GM20431 (cell line): ENCODE data around the gene NCAM2.
"Not testable (repeated sequence)": the region's sequence is repeated elsewhere in the genome, so short reads cannot be mapped to it uniquely, and the experiment has no call there.

Experiments used
- in situ Hi-C: fragments of 300-500 bp; cut with MseI, MboI; formaldehyde crosslinking; loops from one replicate; pipeline ENCODE4 v1.15.0; 2020; ENCODE audit warnings: low sequenced_read_pairs; ENCODE audit not compliant: unreplicated experiment

NCAM2 gene

DNA sequence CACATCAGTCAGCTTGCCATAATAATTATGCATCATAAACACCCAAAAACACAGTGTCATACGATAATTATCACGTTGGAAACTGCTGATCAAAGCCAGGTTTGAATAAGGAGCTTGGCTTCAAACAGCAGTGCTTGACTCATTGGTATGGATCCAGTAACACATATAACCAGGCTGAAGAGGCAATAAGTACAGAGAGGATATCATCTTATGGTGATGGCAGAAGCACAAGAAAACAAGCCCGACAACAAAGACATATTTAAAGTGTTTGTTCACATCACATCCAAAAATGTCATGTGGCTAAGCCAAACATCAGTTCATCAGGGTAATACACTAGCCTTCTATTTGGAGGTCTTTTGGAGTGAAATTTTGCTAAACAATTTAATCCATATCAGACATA lies 389.7 kb downstream of the NCAM2 start:
- in situ Hi-C loops: no loop called here

DNA sequence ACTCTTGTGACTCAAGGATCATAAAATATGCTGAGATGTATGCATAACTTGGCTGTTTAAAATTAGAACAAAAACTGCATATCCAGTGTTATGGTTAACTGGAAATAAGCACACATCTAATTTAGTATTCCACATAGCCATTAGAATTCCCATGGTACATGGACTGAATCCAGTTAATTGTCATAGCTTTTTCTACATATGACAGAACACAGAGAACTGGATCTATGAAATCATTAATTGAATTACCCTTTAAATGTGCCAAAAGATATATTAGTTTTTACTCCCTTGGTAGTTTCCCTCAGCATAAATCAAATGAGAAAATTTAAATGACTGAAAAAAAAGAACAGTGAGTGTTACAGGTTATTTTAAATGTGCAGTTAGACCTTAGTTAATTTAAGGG lies 395.9 kb downstream of the NCAM2 start:
- in situ Hi-C loops: no loop called here

DNA sequence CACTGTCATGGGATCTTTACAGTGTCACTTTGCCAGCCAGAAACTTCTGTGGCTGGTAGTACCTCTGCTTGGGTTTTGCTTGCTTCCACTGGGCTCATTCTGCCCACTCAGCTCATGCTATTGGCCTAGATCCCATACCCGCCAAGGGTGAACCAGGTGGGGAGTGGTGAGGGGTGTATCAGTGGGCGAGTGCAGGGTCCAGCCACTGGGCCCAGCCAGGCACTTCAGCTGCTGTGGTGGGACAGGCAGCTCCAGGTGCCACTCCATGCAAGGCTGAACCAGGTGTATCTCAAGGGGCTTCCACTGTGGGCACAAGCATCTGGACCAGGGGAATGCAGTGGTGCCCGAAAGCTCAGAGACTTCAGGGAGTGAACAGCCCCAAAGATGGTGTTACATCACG lies 398.2 kb downstream of the NCAM2 start:
- in situ Hi-C loops: no loop called here

DNA sequence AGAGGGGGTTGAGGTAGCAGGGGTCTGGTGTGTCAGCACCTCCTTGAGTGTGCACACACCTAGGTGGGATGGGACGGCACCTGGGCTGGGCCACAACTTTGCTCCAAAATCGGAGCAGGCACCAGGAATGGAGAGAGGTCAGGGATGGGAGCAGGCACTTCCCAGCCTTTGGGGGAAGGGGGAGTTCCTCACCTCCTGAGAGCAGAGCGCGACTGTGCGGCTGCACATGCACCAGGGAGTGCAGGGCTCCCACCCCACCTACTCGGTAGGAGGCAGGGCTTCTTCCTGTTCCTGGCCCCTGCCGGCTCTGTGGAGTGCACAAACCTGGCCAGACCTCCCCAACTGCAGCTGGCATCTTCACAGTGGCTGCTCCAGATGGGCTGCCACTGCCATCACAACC lies 399.3 kb downstream of the NCAM2 start:
- in situ Hi-C loops: no loop called here

DNA sequence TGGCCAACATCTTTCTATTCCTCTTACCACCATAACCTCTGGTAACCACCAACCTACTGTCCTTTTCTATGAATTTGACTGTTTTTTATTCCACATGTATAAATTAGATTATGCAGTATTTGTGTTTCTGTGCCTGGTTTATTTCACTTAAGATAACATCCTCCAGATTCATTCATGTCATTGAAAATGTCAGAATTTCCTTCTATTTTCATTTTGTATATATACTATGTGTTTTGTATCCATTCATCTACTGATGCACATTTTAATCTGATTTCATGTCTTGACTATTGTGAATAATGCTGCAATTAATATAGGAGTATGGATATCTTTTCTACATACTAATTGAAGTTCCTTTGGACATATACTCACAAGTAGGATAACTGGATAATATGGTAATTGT lies 403.2 kb downstream of the NCAM2 start:
- in situ Hi-C loops: no loop called here

DNA sequence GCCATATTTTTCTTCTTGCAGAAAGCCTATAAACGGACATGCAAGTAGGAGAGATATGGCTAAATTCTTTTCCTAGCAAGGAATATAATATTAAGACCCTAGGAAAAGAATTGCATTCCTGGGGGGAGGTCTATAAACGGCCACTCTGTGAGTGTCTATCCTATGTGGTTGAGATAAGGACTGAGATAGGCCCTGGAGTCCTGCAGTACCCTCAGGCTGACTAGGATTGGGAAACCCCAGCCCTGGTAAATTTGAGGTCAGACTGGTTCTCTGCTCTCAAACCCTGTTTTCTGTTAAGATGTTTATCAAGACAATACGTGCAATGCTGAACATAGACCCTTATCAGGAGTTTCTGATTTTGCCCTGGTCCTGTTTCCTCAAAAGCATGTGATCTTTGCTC lies 404.0 kb downstream of the NCAM2 start:
- in situ Hi-C loops: not testable (repeated sequence)

DNA sequence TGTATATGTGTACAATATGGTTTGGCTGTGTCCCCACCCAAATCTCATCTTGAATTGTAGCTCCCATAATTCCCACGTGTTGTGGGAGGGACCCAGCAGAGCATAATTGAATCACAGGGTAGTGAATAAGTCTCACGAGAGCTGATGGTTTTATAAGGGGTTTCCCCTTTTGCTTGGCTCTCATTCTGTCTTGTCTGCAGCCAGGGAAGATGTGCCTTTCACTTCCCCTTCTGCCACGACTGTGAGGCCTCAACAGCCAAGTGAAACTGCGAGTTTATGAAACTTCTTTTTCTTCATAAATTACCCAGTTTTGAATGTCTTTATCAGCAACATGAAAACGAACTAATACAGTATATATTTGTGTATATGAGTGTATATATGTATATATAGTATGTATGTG lies 406.1 kb downstream of the NCAM2 start:
- in situ Hi-C loops: not testable (repeated sequence)

DNA sequence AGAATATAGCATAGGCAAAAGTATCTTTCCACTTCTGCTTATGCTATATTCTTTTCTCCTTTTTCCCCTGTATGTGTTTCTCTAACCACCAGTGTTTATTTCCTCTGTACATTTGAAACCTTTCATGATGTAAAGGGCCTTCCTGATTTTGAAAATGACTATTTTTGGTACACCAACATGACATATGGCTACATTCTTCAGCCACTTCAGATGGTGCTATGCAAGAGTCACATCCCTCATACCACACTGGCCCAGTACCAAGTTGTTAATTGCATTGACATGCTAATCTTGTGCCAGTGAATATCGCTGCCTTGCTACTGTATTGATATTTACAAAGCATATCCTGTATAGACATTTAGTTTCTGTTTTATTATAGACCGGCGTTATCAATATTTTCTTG lies 408.7 kb downstream of the NCAM2 start:
- in situ Hi-C loops: no loop called here

DNA sequence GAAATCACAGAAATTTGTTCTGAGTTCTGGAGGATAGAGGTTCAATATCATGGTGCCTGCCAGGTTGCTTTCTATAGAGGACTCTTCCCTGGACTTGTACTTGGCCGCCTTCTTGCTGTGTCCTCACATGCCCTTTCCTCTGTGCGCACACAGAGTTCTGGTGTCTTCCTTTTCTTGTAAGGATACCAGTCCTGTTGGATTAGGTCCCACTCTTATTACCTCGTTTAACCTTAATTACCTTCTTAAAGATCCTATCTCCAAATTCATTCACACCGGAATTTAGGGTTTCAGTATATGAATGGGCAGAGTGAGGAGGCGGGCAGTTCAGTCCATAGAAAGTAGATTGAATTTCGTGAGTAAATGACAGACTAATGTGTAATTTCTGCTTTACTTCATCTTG lies 413.9 kb downstream of the NCAM2 start:
- in situ Hi-C loops: no loop called here

DNA sequence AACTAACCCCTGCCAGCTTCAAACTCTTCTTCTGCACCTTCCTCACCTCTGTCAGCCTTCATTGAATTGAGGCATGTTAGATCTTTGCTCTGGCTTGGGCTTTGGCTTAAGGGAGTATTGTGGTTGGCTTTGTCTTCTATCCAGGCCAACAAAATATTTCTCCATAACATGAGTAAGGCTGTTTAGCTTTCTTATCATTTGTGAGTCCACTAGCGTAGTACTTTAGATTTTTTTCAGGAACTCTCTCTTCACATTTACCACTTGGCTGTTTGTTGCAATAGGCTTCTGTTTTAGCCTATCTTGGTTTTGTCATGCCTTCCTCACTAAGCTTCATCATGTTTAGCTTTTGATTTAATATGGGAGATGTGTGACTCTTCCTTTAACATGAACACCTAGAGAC lies 417.5 kb downstream of the NCAM2 start:
- in situ Hi-C loops: no loop called here

DNA sequence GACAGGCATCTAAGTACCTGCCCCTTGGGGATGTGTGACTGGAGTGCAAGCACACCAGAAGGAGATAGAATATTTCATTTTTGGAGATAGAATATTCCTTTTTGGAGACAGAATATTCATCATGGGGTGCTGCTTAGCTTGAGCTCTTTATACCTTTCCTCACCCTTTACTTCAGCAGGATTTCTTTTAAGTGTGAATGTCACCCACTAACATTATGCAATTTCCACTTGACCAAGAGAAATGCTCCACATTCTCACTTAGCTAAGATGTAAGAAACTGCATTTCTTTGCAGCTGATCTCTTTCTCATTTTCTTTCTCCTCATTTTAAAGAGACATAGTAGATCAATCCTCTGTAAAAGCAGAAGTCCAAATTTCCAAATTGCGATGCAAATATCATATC lies 436.7 kb downstream of the NCAM2 start:
- in situ Hi-C loops: no loop called here

DNA sequence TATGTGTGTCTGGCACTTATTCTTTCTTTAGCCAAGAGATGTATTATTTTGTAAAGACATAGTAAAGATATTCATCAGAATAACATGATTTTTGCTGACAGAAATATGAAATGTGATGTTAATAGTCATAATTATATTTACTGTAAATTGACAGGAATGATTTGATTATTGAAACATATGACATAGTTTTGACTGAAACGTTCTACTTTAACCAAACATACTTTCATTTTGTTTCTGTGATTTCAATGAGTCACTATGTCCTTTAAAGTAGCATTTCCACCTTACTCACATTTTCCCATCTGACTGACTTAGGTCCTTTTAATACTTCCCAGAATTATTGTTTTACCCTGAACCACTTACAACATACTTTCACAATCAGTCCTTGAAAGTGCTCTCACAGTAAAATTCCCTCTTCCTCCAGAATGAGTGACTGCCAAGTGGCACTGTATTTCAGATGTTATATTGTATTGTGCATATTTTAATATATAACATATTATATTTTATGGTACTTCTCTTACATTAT lies 437.9 kb downstream of the NCAM2 start:
- in situ Hi-C loops: no loop called here

DNA sequence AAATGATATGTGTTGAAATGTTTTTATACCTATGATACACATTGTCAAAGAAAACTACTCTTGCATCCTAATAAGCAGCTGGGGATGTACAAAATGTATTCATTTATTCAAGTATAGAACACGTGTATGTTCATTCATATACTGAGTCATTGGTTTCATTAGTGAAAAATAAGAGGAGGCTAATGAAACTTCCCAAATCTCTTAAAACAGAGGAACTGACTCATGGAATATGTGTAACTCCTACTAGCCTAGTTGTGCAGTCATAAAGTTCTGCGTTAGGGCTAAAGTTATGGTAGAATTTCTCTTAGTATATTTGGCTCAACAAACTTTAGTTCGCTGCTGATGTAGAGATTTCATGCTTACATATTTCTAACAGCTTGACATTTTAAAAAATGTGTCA lies 441.6 kb downstream of the NCAM2 start:
- in situ Hi-C loops: no loop called here

DNA sequence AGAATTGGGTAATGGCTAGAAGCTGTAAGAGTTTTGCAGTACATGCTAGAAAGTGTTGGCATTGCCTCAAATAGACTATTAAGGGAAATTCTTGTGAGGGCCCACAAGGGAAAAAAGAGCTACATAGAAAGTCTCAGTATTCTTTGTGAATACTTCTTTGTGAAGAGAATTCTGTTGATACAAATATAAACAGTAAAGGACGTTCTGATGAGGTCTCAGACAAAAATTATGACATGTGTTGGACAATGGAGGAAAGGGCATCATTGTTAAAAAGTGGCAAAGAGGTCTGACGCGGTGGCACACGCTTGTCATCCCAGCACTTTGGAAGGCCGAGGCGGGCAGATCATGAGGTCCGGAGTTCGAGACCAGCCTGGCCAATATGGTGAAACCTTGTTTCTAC lies 458.9 kb downstream of the NCAM2 start:
- in situ Hi-C loops: no loop called here

DNA sequence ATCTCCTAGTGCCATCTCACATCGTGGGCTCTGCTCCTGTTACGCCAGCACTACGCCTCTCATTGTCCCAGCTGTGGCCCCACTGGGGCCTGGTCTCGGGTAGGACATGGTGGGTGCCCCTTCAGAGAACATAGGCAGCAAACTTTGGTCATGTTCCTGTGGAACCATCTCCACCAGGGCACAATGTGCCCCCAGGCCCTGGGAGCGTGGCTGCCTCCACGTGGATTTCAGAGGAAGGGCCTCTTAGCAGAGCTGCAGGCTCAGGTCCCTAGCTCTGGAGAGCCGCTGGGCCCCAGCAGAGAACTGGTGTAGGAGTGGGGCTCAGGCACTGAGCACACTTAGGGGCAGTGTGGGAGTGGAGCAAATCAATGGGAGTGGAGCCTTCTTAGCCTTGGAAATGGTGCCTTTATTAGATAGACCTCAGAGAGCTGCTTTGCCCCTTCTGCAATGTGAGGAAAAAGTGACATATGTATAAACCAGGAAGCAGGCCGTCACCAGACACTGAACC lies 460.0 kb downstream of the NCAM2 start:
- in situ Hi-C loops: no loop called here

DNA sequence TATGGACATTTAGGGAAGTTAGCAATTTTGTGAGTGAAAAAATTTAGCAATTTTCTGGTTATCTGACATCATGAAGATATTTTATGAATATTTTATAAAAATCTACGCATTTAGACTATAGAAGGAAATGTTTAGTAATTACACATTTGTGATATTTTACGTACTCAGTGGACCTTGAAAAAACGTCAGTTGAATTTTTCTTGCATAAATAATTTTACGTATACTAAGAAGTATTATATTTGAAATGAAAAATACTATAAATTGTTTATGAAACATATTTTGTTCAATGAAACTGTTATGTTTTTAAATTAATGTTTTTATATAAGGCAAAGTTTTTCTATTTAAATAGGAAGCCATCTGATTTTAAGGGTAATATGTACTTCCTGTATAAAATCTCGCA lies 462.8 kb downstream of the NCAM2 start:
- in situ Hi-C loops: no loop called here

DNA sequence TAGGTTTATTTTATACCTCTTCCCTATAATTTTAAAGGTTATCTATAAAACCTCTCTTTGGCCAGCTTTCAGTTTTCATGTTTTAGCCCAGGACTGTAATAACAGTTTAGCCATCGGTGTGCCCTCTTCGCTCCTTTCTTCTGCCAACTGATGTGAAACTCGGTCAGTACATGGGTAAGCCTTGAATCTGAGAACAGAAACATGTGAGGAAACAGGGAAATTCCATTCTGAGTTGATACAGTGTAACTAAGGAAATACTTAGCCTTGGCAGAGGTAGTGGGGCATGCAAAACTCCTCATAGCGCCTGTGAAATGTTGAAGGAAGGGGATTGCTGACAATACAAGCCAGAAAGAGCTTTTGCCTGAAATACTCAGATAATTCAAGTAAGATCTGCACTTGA lies 465.2 kb downstream of the NCAM2 start:
- in situ Hi-C loops: no loop called here

DNA sequence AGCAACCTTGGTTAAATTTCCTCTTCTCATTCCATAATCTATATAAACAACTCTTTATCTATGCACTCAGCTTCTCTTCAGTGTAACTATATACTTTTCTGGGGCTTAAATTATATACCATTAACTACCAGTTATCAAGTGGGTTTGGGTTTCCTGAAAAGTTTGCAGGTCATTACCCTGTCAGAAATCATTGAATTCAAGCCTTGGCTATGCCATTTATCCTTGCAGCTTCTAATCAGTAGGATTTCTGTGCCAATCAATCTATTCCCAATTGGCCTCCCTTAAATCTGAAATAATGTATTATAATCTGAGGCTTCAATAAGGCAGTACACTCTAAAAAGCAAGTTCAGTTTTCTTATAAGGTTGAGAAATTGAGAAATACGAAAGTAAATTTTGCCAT lies 466.5 kb downstream of the NCAM2 start:
- in situ Hi-C loops: no loop called here

DNA sequence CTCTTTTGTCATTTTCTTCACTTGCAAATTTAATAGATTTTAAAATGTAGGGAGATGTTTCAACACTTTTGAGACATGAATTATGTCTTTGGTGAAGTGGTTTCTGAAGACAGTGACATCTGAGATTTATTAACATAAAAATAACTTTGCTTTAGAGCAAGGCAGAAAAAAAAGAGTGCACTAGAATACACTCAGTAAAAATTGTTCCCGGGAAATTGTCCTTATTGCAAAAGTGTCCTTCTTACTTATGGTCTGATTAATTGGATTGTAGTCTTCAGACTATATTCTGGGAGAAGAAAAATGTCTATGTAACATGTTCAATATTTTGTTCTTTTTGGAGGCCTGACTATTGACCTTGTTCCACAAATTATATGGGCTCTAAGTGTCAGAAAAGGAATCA lies 468.5 kb downstream of the NCAM2 start:
- in situ Hi-C loops: no loop called here

DNA sequence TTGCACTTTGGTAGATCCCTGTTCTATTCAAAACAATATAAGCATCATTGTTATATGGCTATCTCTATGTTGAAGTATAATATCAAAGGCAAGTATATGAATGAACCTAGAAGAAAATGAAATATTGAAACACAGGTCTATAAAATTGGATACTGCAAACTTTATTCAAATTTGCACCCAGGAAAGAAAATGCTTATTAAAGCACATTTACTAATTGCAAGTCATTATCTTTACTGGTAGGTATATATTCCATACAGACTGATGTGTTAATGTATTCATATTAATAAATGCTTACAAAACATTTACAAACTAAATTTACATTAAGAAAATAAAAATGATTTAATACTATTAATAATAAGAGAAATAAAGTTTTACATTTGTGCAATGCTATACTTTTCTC lies 469.8 kb downstream of the NCAM2 start:
- in situ Hi-C loops: no loop called here

DNA sequence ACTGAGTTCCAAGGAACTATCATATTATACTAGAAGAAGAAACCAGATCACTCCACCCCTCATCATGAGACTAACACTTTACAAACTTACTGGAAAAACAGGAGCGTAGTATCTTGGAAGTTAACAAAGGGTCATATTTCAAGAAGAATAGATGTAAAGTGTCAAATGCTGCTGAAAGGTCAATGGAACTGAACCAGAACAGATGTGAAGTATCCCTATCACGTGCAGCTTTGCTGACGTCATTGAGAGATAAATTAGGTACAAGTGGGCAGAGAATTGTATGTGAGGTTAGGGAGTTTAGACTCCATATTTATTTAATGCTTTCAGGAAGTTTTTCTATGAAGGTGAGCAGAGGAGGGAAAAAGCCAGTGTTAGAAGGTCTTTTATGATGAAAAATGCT lies 483.0 kb downstream of the NCAM2 start:
- in situ Hi-C loops: no loop called here

DNA sequence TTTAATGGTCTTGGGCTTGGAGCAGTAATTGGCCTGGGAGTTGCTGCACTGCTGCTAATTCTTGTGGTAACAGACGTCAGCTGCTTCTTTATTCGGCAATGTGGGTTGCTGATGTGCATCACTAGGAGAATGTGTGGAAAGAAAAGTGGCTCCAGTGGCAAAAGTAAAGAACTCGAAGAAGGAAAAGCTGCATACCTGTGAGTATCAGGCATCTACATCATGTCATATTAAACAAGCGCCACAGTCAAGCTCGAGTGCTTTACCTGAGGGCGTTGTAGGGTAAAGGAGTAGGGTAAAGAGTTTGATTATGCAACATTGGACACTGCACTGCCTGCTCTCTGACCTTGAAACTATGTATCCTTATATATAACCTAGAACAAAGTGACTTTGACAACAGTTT lies 510.6 kb downstream of the NCAM2 start:
- in situ Hi-C loops: no loop called here

DNA sequence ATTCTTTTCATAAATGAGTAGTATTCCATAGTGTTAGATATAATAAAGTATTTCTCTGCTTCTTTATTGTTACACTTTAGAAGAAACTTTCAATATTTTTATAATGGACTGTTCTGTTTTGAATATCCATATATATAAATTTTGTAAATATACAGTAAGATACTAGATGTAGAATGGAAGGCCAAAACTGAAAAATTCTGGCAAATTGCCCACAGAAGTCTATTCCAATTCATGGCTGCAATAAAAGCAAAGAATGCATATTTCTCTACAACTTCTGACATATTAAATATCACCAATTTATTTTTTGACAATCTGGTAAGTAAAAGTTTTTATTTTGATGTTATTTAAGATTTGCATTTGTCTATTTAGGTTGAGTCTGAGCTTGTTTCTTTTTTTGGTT lies 532.5 kb downstream of the NCAM2 start:
- in situ Hi-C loops: no loop called here
